Uterus (tissue), 2 donors: ENCODE data around the gene USP47.

Source experiments
- CTCF ChIP-seq, 4 experiments: fragments of 200-600 bp in 2 of 4; fragments of 450-650 bp in 2 of 4; sonication (generic) in 2 of 4; IDR thresholded peaks; one replicate each; pipeline ENCODE4 v1.5.1; 2016 to 2019; ENCODE audit warnings: antibody characterized with exemption in 4 of 4, mild to moderate bottlenecking in 2 of 4, moderate library complexity in 1 of 4
- POLR2A ChIP-seq, 2 donors: fragments of 450-650 bp; IDR thresholded peaks; one replicate each; pipeline ENCODE4 v1.6.1; 2016; ENCODE audit warnings: antibody characterized with exemption in 2 of 2, mild to moderate bottlenecking in 1 of 2, moderate library complexity in 1 of 2

- TF ChIP-seq CTCF (IDR thresholded peaks at IDR 0.05): no peak
- TF ChIP-seq POLR2A (IDR thresholded peaks at IDR 0.05): no peak
Measured at GRCh38 chr11:11978098-11978637, 136.4 kb downstream of the USP47 start.
